Endothelial cell of umbilical vein (primary cell): ENCODE measurements around the gene NTN5. TPM values are rescaled to one million over a fixed set of nuclear protein-coding genes. Genes with fewer than 3 reads are reported as not detected.
A peak's percentile ranks its signal among the peaks of the same experiment; 100 is the strongest.

ENCODE experiments used
- BruUV-seq: library from RNA; stranded (reverse); fragments of 400-500 nt; replicated peaks from 2 replicates; lab custom pipeline; 2021; lab: Mats Ljungman, UMichigan
- CTCF ChIA-PET: fragments of 300-600, 350-600 bp; sonication (Branson Sonifier 250); formaldehyde crosslinking; loops from one replicate; lab custom pipeline; 2021; ENCODE audit warnings: antibody characterized with exemption, inconsistent platforms; lab: Charles Lee
- POLR2A ChIA-PET: fragments of 300-600, 350-600 bp; sonication (Branson Sonifier 250); formaldehyde crosslinking; loops from one replicate; lab custom pipeline; 2021; ENCODE audit warnings: antibody characterized with exemption, inconsistent platforms; lab: Charles Lee
- DNase-seq: peaks from one replicate; pipeline ENCODE4 v3.0.0-alpha.2; 2011; ENCODE audit warnings: low read depth, low spot score
- FAIRE-seq: peaks from 2 replicates; lab custom pipeline; 2011; peaks lifted over from hg19 to GRCh38; lab: Jason Lieb, UNC
- H2AFZ ChIP-seq: 2 replicates; pipeline ENCODE4 v1.6.0; 2012; ENCODE audit warnings: low read depth, low read length, control low read depth, inconsistent platforms
- H3K27ac ChIP-seq: 2 replicates; pipeline ENCODE4 v1.5.1; 2011; ENCODE audit warnings: low read depth, mild to moderate bottlenecking, control low read depth, low read length, moderate library complexity; ENCODE audit not compliant: insufficient read depth
- H3K27me3 ChIP-seq, 2 experiments: 2 replicates each; pipeline versions ENCODE4 v1.6.0 to v1.6.1; 2011; ENCODE audit warnings: low read length in 2 of 2, mixed read lengths in 1 of 2; ENCODE audit not compliant: control insufficient read depth in 2 of 2, insufficient read depth in 2 of 2
- H3K36me3 ChIP-seq, 2 experiments: 2 replicates in 1 of 2; 3 replicates in 1 of 2; pipeline ENCODE4 v1.5.1; 2011; ENCODE audit warnings: low read length in 2 of 2, mild to moderate bottlenecking in 1 of 2, moderate library complexity in 1 of 2; ENCODE audit not compliant: control insufficient read depth in 2 of 2, insufficient read depth in 2 of 2; ENCODE audit errors: extremely low read depth in 1 of 2
- H3K4me1 ChIP-seq: 3 replicates; pipeline ENCODE4 v1.5.1; 2011; ENCODE audit warnings: mild to moderate bottlenecking, low read length; ENCODE audit not compliant: control insufficient read depth, insufficient read depth; ENCODE audit errors: extremely low read depth
- H3K4me2 ChIP-seq: 2 replicates; pipeline ENCODE4 v1.6.1; 2011; ENCODE audit warnings: low read length, control low read depth, mixed read lengths; ENCODE audit not compliant: insufficient read depth
- H3K4me3 ChIP-seq, 3 experiments: fragments of 200-600 bp in 1 of 3; sonication (generic), shearing (Covaris generic) in 1 of 3; replicated peaks in 1 of 3; 2 replicates each; pipeline ENCODE4 v1.5.1; 2011 to 2016; ENCODE audit warnings: control low read depth in 3 of 3, low read length in 3 of 3, mild to moderate bottlenecking in 2 of 3, inconsistent platforms in 1 of 3, low read depth in 1 of 3, moderate library complexity in 1 of 3; ENCODE audit not compliant: insufficient read depth in 1 of 3
- H3K79me2 ChIP-seq: 2 replicates; pipeline ENCODE4 v1.6.0; 2012; ENCODE audit warnings: low read length, inconsistent platforms; ENCODE audit not compliant: control insufficient read depth, insufficient read depth
- H3K9ac ChIP-seq: replicated peaks from 2 replicates; pipeline ENCODE3; 2011; ENCODE audit warnings: low read length, control low read depth; ENCODE audit not compliant: insufficient read depth; ENCODE audit errors: extremely low read depth
- H3K9me1 ChIP-seq: replicated peaks from 3 replicates; pipeline ENCODE4 v1.6.0; 2011; ENCODE audit warnings: mild to moderate bottlenecking, low read length; ENCODE audit not compliant: control insufficient read depth, insufficient read depth; ENCODE audit errors: extremely low read depth
- H3K9me3 ChIP-seq: replicated peaks from 2 replicates; pipeline ENCODE4 v1.5.1; 2012; ENCODE audit warnings: low read length, inconsistent platforms; ENCODE audit not compliant: control insufficient read depth, insufficient read depth
- H4K20me1 ChIP-seq: replicated peaks from 2 replicates; pipeline ENCODE3; 2011; ENCODE audit warnings: mild to moderate bottlenecking, low read length; ENCODE audit not compliant: control insufficient read depth, insufficient read depth; ENCODE audit errors: extremely low read depth
- EZH2 ChIP-seq: IDR thresholded peaks from 2 replicates; pipeline ENCODE4 v1.6.1; 2012; ENCODE audit warnings: borderline replicate concordance, low read depth, mild to moderate bottlenecking, moderate library complexity, low read length, inconsistent platforms; ENCODE audit not compliant: severe bottlenecking
- FOS ChIP-seq: IDR thresholded peaks from 2 replicates; pipeline ENCODE4 v1.6.1; 2011; ENCODE audit warnings: mild to moderate bottlenecking, low read length, moderate library complexity, borderline replicate concordance; ENCODE audit not compliant: insufficient read depth
- GATA2 ChIP-seq: IDR thresholded peaks from 2 replicates; pipeline ENCODE4 v1.7.0; 2011; ENCODE audit warnings: low read depth, mild to moderate bottlenecking, moderate library complexity, mixed read lengths, low read length; ENCODE audit not compliant: insufficient read length, insufficient read depth
- JUN ChIP-seq: IDR thresholded peaks from 2 replicates; pipeline ENCODE4 v1.6.1; 2011; ENCODE audit warnings: borderline replicate concordance, low read depth; ENCODE audit not compliant: insufficient read length, insufficient read depth
- MYC ChIP-seq: IDR thresholded peaks from one replicate; pipeline ENCODE4 v1.6.1; 2011; ENCODE audit warnings: mild to moderate bottlenecking, low read depth, low read length
- POLR2A ChIP-seq: IDR thresholded peaks from 2 replicates; pipeline ENCODE4 v1.6.1; 2012; ENCODE audit warnings: low read depth, mild to moderate bottlenecking, control low read depth, low read length
- POLR2AphosphoS5 ChIP-seq: IDR thresholded peaks from 2 replicates; pipeline ENCODE4 v1.6.1; 2012; ENCODE audit warnings: low read depth, mild to moderate bottlenecking, control low read depth, low read length, moderate library complexity; ENCODE audit not compliant: insufficient read depth
- dilution Hi-C: fragments of 300-500 bp; cut with MboI; formaldehyde crosslinking; loops from one replicate; pipeline ENCODE4 v1.15.0; 2019; ENCODE audit warnings: low sequenced_read_pairs; ENCODE audit not compliant: extremely low pct_ligation_motif_present
- intact Hi-C: fragments of 100-400 bp; cut with micrococcal nuclease; formaldehyde crosslinking; loops from one replicate; pipeline ENCODE4 v1.10.0; 2022
- polyA plus RNA-seq, 4 experiments: library from polyadenylated mRNA; depleted of rRNA in 3 of 4; stranded (reverse) in 3 of 4; unstranded in 1 of 4; fragments of >200 nt; gene quantifications; 2 replicates each; pipeline versions ENCODE4 v1.2.1 to v1.2.3, GENCODE V29; 2011 to 2012; ENCODE audit warnings: missing spikeins in 1 of 4
- total RNA-seq: library from RNA; stranded (reverse); gene quantifications from 2 replicates; pipeline ENCODE4 v1.2.3, GENCODE V29; 2021
- TF ChIP-seq, protein P1 (sequence below), 2 donors: IDR thresholded peaks; 1 replicate in 1 of 2; 2 replicates in 1 of 2; pipeline ENCODE4 v1.5.1; 2011; ENCODE audit warnings: low read length in 2 of 2, mild to moderate bottlenecking in 2 of 2, moderate library complexity in 2 of 2, control low read depth in 1 of 2, inconsistent platforms in 1 of 2, low read depth in 1 of 2; ENCODE audit not compliant: insufficient read depth in 1 of 2; ENCODE audit errors: extremely low read depth in 1 of 2
- TF ChIP-seq, protein P2 (sequence below): IDR thresholded peaks from 2 replicates; pipeline ENCODE4 v1.6.1; 2011; ENCODE audit not compliant: insufficient read depth, insufficient read length

NTN5 gene
- total and polyA plus RNA-seq, 2 donors (not counting 3 experiments of a cell fraction or from before 2014, with no cell fraction given): 0.11 TPM; not detected in 1

DNA sequence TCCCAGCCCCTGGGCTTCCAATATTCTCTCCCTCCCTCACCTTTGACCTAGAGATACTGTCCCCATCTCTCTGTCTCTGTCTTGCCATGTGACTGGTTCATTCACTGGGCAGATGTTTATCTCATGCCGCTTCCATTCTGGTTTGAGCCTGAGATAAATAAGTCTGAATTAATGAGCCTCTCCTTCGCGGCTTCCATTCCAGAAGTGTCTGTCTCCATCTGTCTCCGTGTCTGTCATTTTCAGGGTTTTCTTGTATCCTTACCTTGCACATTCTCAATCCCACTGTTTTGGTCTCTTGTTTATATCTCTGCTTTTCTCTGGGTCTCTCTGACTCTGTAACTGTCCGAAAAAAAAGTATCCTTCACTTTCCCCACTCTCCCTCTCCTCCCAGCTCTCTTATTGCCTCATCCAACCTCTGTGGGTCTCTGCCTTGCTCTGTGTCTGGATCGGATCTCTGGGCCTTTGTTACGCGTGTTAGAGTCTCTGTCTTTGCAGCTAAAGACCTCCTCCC, 49.2 kb downstream of the NTN5 start:
- Histone ChIP-seq H3K4me1 (peaks cover 14% of the 10 kb centered on the region), H3K27me3 (no peaks in the 10 kb centered on the region), H4K20me1 (no peaks in the 10 kb centered on the region), H3K9me3 (no peaks in the 10 kb centered on the region), H3K79me2 (peaks cover 7% of the 10 kb centered on the region), H3K4me3 (peak overlapping the region in 2 of 3 experiments; percentile 17 to 53), H3K36me3 (peaks cover 0 to 2% of the 10 kb centered on the region in 2 experiments), H3K27ac (peak overlapping the region; percentile 65), H3K9me1 (no peaks in the 10 kb centered on the region), H2AFZ (peak overlapping the region; percentile 84), H3K9ac (peak overlapping the region; percentile 80), H3K4me2 (peak overlapping the region; percentile 84)
- no TSS peak for BruUV-seq
- TF ChIP-seq GATA2 (no peak), EZH2 (no peak), FOS (no peak), POLR2A (no peak), MYC (no peak), POLR2AphosphoS5 (no peak), JUN (no peak)
- TF ChIP-seq, protein P1, sequence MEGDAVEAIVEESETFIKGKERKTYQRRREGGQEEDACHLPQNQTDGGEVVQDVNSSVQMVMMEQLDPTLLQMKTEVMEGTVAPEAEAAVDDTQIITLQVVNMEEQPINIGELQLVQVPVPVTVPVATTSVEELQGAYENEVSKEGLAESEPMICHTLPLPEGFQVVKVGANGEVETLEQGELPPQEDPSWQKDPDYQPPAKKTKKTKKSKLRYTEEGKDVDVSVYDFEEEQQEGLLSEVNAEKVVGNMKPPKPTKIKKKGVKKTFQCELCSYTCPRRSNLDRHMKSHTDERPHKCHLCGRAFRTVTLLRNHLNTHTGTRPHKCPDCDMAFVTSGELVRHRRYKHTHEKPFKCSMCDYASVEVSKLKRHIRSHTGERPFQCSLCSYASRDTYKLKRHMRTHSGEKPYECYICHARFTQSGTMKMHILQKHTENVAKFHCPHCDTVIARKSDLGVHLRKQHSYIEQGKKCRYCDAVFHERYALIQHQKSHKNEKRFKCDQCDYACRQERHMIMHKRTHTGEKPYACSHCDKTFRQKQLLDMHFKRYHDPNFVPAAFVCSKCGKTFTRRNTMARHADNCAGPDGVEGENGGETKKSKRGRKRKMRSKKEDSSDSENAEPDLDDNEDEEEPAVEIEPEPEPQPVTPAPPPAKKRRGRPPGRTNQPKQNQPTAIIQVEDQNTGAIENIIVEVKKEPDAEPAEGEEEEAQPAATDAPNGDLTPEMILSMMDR (IDR thresholded peaks at IDR 0.05; ENCODE audit: extremely low read depth in 1 of 2, insufficient read depth in 1 of 2, low read depth in 1 of 2, low read length in 2 of 2): no peak
- TF ChIP-seq, protein P2, sequence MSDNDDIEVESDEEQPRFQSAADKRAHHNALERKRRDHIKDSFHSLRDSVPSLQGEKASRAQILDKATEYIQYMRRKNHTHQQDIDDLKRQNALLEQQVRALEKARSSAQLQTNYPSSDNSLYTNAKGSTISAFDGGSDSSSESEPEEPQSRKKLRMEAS: no peak
- DNase-seq (no peak), FAIRE-seq (no peak)
- ChIA-PET CTCF (interaction anchor here (0.9 kb wide), 1 partner anchor 9 kb away, joined by 4 read pairs; no protein-coding TSS in a partner anchor), POLR2A (interaction anchor here (0.7 kb wide), 1 partner anchor 128 kb away, joined by 3 read pairs; no protein-coding TSS in a partner anchor)
- intact Hi-C loops (no loop called here), dilution Hi-C loops (no loop called here)
